Choroid plexus epithelial cell (primary cell): ENCODE results near the gene HSP90AB1.

Experiments
- DNase-seq: peaks from one replicate; pipeline ENCODE4 v3.0.0-alpha.2; 2010; ENCODE audit warnings: low read depth
- H3K4me3 ChIP-seq: 2 replicates; pipeline ENCODE4 v1.5.1; 2011; ENCODE audit warnings: low read depth, mild to moderate bottlenecking, control low read depth, low read length, moderate library complexity
- TF ChIP-seq, protein P1 (sequence below): conservative IDR thresholded peaks from 2 replicates; pipeline ENCODE4 v1.5.1; 2011; ENCODE audit warnings: low read depth, mild to moderate bottlenecking, control low read depth, inconsistent platforms, low read length, moderate library complexity

Gene HSP90AB1

DNA sequence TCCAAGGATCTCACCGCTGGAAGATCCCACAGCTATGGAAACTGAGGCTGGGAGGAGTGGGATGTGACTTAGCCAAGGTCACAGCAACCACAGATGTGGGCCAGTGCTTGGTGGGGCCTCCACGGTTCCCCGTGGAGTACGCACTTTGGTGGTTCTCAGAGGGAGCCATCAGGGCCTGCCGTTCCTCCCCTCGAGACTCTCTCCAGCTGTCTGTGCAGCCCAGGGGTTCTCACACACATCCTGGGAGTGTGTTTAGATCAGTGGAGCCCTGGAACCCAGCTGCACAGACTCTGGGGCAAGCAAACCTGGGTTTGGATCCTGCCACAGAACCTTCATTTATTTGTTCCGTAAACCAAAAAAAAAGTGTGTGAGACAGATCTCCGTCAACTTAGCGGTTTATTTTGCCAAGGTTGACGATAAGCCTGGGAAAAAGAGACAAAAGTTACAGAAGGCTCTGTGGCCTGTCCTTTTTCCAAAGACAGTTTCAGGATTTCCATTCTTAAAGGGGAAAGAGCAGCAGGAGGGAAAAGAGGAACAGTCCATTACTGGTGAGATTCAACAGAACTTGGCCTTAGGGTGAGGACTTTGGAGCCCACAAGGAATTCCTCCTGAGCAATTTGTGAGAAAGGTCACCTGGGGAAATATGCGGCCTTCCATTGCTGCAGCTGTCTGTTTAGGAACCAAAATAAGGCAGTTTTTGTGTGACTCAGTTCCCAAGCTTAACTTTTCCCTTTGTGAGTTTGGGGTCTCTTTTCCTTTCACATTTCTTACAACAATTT, 43.7 kb upstream of the HSP90AB1 start:
- peak; percentile 43 for DNase-seq
- no peak overlapping the region for H3K4me3 ChIP-seq
- TF ChIP-seq, protein P1, sequence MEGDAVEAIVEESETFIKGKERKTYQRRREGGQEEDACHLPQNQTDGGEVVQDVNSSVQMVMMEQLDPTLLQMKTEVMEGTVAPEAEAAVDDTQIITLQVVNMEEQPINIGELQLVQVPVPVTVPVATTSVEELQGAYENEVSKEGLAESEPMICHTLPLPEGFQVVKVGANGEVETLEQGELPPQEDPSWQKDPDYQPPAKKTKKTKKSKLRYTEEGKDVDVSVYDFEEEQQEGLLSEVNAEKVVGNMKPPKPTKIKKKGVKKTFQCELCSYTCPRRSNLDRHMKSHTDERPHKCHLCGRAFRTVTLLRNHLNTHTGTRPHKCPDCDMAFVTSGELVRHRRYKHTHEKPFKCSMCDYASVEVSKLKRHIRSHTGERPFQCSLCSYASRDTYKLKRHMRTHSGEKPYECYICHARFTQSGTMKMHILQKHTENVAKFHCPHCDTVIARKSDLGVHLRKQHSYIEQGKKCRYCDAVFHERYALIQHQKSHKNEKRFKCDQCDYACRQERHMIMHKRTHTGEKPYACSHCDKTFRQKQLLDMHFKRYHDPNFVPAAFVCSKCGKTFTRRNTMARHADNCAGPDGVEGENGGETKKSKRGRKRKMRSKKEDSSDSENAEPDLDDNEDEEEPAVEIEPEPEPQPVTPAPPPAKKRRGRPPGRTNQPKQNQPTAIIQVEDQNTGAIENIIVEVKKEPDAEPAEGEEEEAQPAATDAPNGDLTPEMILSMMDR, result no peak

DNA sequence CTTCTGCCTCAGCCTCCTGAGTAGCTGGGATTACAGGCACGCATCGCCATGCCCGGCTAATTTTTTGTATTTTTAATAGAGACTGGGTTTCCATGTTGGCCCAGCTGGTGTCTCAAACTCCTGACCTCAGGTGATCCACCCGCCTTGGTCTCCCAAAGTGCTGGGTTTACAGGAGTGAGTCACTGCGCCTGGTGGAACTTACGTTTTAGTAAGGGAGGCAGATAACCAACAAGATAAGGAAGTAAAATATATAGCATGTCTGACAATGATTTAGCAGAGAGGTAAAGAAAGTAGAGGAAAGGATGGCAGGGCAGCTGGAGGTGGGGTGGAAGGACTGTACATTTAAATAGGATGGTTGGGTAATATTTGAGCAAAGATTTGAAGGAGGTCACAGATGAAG, 42.9 kb upstream of the HSP90AB1 start:
- DNase-seq, result no peak
- TF ChIP-seq, protein P1, result no peak
- no peak overlapping the region for H3K4me3 ChIP-seq

DNA sequence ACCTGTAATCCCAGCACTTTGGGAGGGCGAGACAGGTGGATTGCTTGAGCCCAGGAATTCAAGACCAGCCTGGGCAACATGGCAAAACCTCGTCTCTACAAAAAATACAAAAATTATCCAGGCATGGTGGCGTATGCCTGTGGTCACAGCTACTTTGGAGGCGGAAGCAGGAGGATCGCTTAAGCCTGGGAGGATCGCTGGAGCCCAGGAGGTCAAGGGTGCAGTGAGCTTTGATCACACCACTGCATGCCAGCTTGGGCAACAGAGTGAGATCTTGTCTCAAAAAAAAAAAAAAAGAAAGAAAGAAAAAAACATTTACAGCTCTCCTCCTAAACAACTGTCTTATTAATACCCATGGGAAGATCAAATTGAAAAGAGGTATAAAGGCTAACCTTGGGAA, 38.9 kb upstream of the HSP90AB1 start:
- TF ChIP-seq, protein P1, result no peak
- H3K4me3 ChIP-seq, result no peak overlapping the region
- DNase-seq, result no peak

DNA sequence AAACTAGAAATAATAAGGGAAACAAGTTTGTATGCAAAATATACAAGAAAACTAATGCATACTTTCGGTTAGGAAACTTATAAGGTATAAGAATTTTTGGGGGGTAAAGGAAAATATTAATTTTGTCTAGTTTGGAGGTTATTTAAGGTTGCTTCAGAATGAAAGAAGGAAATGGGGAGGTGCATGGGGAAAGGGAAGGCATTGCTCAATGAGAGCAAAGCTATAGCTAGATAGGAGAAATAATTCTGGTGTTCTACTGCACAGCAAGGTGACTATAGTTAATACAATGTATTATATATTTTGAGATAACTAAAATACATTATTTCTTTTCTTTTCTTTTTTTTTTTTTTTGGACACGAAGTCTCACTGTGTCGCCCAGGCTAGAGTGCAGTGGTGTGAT, 35.6 kb upstream of the HSP90AB1 start:
- TF ChIP-seq, protein P1, result no peak
- no peak overlapping the region for H3K4me3 ChIP-seq
- no peak for DNase-seq

DNA sequence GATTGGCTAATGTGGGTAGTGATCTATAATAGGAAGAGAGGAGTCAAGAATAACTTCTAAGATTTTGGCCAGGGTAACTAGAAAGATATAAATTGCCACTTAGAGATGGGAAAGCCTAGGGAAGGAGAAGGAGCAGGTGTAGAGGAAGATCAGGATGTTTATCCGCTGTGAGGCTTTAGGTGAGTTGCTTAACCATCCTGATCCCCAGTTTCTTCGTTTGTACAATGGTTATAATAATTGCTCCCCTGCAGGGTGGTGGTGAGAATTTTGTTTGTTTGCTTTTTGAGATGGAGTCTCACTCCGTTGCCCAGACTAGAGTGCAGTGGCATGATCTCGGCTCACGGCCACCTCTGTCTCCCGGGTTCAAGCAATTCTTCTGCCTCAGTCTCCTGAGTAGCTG, 32.6 kb upstream of the HSP90AB1 start:
- H3K4me3 ChIP-seq, result no peak overlapping the region
- TF ChIP-seq, protein P1, result no peak
- DNase-seq, result no peak

DNA sequence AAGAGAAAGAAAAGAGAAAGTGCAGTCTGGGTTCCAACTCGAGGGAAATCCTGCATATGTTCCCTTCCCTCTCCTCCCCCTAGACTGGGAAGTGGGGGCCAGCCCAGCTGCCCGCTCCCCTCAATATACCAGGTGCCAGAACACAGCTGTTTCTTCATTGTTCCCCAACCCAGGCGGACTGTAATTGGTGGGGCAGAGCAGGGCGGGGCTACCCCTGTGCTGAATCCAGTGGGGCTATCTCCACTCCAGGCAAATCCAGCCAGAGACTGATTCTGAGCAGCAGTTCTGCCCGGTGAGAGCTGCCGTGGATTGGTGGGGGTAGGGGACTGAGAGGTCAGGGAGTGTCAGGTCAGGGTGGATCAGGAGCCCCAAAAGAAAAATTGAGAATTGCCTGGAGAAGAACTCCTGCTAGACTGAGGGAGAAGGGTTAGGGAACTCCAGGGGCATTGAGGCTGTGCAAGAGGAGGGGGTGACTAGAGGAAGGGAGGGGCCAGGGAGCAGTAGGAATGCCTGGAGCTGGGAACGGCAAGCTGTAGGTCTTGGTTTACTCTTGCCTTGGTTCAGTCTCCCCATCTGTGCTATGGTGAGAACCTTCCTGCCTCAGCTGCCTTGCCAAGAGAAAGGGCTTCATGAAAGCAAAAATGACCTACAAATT, 30.1 kb upstream of the HSP90AB1 start, which contains the start of gene MYMX:
Gene MYMX (plus strand): TSS at position 250 of the 655 bp plus-strand sequence. CDS start 546 bp downstream, outside the sequence.
- no peak for DNase-seq
- H3K4me3 ChIP-seq, result no peak within 1 kb of the TSS
- TF ChIP-seq, protein P1, result no peak
